HG03469 (cell line): ENCODE measurements around the gene FAAP100.

Experiments
- ATAC-seq: cut with Tn5 transposase; IDR thresholded peaks from one replicate; pipeline ENCODE4 v1.9.1; 2021; ENCODE audit warnings: mild to moderate bottlenecking, moderate library complexity, moderate number of reproducible peaks; ENCODE audit not compliant: unreplicated experiment

The FAAP100 gene

DNA sequence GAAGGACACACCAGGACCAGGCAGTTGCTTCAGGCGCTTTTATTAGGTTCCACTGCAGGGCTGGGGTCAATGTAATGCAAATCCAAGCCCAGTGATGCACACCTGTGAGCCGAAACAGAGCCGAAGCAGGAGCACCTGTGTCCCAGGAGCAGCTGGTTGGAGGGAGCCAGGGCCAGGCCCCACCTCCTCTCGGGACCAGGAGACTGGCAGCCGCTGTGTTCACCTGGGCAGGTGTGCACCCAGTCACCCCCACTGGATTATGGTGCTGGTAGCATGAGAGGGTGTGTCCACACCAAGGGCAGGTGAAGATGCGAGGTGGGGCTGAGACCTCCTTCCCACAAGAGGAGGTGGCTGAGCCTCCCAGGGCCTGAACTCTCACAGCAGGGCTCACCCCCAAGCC is 4.7 kb upstream of the FAAP100 start:
- ATAC-seq: no peak

DNA sequence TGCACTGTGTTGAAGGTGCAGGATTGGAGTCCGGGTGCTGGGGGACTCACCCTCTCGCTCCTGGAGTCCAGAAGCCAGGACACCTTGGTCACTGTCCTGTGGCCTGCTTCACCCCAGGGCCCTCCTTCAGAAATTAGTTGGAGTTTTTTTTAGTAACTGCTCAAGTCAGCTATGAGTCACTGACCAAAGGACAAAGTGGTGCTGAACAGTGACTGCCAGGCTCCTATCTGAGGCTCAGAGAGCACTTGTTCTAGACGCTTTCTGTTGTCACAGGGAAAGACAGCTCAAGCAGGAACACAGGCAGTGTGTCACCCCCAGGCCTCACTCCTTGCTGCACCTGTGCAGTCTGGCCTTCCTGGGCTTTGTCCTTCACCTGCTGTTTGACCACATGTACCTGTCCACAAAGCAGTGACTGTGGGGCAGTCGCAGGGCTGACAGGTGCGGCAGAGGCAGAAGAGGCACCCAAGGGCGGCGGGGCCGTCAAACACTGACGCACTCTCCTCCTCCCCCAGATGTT is 4.1 kb upstream of the FAAP100 start:
- ATAC-seq: no peak

DNA sequence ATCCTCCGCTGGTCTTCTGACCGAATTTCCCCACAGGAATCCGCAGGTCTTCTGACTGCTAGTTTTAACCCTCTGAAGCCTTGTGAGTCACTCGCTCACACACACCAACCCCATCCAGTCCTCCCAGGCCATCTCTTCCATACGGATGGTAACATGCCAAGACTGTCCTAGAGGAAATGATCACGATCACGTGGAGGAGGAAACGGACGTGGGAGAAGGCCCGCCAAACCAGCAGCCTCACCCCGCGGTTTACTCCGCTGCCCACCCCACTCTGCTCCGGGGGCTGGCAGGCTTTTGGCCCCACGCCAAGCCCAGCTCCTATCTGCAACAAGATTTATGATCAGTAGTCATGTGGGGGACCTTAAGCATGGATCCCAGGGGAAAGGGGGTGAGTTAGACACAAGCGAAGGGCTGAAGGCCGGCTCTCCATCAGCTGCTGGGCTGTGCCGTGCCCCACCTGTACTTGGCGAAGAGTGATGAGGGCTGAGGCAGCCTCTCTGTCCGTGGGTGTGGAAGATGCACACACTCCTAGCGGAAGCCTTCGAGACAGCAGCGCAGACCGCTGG is 1.5 kb upstream of the FAAP100 start:
- ATAC-seq: no peak

DNA sequence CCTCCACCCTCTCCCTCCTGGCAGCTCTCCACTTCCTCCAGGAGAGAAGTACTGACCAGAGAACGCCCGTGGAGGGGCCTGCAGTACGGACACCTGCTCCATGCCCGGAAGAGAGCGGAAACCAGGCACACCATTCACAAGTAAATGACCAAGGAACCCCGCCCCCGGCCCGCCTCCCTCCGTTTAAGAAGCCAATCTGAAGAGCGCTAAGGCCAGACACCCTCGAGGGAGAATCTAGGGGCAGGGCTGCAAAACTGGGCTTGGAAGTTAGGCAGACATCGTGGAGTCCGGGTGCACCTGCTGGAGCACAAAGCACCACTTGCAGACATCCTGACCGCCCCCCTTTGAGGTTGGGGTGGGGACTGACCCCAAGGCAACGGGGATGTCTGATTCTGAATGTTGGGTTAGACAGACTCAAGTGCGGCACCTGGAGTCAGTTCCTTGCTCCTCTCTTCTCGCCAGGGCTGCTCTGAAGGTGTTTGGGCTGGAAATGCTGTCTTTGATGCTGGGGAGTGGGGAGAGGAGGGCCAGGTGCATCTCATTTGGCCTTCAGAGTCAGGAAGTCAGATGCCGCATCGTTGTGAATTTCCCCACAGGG is 964 bp upstream of the FAAP100 start:
- peak; percentile 6 for ATAC-seq

DNA sequence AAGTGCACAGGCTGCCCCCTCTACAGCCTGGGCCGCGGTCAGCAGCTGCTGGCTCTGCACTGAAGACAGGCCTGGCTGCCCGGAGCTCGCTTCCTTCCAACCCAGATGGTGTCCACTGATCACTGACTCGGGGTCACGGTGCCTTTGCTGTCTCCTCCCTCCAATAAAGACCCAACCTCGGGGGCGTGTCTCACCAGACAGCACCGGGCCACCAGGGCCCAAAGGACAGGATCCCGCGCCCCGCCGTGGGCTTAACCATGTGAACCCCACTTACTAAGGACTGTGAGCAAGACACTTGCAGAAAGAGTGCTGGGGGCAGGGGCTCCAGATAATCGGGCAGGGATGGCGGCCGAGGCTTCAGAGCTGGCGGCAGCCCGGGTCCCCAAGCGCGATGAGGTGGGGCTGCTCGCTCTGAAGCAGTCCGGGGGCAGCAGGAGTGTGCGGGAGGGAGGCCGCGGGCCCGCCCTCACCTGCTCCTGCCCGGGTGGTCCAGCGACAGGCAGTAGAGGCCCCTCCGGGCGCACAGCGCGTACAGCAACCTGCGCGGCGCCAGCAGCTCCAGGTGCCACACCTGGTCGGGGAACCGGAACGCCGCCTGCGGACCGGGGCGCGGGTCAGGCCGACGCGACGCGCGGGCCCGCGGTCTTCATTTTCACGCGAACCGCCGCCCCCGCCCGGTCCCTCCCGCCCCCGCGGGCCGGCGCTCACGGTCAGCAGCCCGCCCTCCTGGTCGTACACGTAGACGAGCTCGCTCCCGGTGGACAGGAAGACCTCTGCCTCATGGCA is 502 bp downstream of the FAAP100 start:
- peak; percentile 3 for ATAC-seq

DNA sequence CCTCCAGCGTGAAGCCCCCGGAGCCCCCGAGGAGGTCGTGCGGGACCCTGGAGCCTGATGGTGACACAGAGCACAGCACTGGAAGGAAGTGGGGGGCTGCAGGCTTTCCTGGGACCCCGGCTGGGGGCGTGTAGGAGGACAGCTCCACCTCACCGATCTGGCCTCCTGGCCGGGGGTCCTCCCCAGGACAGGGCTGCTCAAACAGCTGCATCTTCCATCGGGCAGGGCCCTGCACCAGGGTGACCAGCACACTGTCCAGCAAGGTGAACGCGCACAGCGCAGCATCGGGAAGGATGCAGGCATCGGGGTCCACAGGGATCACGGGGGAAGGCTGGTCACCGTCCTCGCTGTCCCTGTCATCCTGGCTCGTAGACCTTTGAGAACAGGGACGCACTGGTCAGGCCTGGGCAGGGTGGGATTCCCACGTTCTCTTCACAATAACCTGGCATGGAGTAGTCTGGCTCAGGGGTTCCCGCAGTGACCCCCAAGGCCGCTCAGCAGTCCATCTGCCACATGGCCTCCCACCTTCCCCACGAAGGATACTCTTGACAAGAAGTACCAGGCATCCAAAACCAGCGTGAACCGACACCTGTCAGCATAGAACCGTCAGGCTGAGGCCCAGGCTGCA is 1.2 kb downstream of the FAAP100 start:
- no peak for ATAC-seq

DNA sequence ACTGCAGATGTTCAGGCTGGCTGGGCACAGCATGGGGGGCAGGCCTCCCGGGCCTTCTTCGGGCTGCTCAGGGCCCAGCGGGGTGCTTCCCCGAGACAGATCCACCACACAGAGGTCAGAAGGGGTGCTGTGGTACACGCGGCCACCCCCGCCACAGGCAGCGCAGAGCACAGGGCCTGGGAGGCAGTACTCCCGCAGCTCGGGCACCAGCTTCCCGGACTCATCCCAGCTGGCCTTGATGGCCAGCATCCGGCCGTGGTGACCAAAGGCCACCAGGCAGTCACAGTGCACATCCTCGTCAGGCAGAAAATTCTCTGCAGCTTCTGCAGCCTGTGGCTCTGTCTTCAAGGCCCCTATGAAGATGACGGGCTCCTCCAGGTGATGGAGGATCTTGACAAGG is 1.9 kb downstream of the FAAP100 start:
- ATAC-seq: no peak

DNA sequence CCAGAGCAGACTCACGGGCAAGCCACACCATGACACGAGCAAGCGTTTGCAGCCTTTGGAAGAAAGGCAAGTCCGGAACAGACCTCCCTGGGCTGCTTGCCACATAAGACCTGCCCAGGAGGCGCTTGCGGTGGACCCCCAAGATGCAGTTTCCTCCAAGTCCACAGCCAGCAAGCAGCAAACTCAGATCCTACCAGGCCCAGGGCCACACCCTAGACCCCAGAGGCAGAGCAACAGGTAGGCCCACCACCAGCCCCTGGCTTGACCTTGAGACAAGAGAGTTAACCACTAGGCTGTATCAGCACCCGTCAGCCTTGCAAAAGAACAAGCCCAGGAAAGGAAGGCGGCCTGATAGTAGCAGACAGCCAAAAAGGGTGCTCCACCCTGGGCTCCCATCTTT is 2.3 kb downstream of the FAAP100 start:
- no peak for ATAC-seq

DNA sequence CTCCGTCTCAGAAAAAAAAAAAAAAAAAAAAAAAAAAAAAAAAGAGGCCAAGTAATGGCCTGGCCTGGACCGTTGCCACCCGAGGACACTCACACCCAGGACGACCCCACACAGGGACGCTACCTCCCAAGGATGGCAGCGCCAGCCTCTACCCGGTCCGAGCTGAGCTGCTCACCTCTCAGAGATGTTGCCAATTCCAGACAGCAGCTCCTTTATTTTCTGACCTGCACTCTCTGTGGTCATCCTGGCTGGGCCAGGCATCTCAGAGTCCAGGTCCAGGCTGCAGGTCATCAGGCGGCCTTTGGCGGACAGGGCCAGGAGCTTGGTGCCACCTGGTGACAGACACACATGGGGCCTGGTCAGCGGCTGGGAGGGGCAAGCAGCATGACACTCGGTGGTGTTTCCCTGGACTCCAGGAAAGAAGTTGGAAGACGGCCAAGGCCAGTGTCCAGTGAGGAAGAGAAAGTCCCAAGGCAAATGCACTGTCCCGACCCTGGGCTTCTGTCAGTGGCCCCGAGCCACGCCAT is 3.1 kb downstream of the FAAP100 start:
- no peak for ATAC-seq

DNA sequence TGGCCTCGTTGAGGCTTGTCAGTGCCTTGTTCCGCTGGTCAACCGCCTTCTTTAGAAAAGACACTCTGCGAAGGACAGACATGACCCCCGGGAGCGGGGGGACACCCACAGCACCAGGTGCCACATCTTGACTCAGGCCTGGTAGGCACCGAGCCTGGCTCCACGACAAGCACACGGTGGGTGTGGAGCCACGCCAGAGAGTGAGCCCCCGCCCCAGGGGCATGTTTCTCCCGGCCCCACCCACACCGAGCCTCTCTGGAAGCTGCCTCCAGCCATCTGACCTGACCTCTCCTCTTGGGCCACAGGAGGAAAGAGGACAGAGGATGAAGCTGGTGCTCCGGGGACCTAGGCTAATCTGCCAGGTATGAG is 4.6 kb downstream of the FAAP100 start:
- no peak for ATAC-seq

DNA sequence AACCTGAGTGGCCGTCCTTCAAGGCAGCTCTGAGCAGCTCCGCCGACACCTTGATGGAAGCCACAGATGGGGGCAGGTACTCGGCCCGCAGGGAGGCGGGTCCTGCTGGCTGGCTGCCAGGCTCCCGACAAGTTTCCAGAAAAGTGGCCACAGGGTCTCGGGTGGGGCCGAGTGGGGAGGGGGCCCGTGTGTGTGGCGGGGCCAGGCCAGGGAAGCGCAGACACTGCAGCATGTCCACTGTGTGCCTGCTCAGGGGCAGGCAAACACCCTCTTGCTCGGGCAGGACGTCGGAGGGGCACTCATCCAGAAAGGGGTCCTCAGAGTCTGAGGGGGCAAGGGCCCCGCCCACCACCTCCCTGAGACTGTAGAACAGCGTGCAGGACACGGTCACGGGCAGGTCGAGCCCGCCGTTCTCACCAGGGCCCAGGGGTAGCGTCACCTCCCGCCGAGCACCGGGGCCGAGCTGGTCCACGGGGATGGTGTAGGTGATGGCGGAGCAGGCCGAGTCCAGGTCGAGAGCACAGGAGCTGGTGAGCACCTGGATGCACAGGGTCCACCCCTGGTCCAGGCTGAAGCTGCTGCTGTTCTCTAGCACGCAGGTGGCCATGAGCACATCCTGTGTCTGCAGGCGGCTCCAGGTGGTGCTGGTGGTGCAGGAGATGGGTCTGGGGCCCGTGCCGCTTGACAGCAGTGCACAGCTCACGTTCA is 5.1 kb downstream of the FAAP100 start:
- ATAC-seq: no peak

DNA sequence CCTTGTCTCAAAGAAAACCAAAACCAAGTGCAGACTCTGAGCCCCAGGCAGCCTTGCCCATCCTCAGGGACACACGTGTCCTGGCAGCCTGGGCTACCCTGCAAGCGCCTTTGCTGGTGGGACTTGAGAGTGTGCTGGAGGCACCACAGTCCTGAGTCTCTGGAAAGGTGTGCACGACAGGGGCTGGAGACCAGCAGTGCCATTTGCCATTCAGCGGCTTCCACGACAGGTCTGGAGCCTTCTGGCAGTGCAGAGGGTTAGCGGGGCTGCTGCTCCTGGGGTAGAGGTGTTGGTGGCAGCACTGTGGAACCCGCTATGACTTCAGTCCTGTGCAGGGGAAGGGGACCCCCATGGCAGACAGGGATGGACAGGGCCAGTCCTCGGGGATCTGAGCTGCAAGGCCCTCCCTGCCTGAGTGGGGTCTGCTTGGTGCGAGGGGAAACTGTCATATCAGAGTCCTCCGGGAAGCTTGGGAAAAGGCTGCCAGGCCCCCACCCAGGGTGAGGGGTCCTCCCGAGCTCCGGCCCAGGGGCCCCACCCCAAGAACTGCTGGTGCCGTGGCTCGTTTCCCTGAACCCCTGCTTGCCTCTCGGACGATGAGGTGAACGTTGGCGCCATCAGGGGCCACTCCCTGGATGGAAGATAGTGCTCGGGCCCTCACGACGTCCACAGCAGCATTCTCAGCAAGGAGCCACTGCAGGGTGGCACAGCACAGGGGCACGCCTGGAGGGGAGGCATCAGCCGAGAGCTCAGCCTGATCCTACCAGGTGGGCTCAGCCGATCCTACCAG is 6.8 kb downstream of the FAAP100 start:
- no peak for ATAC-seq

DNA sequence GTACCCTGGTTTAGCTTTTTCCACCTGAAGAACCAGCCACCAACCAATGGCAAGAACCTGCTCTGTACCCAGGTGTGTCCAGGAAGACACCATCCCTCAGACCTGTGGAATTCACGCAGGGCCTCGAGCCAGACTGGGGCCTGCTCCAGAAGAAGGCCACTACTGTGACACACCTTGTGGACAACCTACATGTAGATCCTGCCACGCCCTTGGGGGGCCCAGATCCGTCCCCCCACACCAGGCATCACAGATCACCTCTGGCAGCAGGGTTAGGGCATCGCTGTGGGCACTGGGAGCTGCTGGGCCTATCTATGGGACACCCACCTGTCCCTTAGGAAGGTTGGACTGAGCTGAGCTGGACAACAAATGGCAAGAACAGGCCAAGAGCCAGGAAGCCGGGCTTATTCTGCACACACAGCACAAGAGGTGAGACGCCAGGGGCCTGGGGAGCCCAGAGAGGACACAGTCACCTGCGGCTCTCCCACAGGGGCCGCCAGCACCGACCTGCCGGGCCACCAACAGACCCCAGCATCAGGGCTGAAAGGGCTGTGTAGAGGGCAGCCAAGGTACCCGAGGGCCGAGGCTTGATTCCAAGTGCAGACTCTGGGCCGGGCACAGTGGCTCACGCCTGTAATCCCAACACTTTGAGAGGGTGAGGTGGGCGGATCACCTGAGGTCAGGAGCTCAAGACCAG is 7.7 kb downstream of the FAAP100 start:
- no peak for ATAC-seq

DNA sequence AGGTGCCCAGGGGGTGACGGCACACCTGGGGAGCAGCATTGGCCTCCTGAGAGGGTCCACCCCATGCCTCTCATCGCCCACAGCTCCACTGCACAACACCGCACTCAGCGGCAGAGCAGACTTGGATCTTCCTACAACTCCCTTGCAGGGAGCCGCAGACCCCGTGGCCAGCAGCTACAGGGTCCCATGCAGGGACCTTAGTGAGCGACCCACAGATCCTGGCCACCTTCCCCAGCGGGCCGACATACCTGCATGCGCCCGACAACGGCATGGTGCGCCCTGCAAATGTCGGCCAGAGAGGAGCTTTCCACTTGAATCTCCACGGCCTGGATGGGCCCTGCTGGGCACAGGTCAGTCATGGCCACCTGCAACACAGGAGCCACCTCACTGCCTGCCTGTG is 8.4 kb downstream of the FAAP100 start:
- no peak for ATAC-seq

DNA sequence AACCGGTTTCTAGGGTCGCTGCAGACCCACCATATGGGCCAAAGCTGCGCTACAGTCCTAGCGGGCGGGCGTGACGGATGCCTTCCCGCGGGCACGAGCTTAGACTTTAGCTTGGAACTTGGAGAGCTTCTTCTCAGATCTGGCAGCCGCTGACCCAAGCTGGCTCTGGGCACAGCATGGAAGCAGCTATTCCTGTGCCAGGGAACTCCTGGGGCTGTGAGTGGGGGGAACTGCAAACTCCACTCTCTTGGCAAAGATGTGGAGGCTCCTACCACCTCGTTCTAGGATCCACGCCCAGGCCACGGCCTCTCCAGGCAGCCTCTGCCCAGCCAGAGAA is 8.8 kb downstream of the FAAP100 start:
- ATAC-seq: no peak

DNA sequence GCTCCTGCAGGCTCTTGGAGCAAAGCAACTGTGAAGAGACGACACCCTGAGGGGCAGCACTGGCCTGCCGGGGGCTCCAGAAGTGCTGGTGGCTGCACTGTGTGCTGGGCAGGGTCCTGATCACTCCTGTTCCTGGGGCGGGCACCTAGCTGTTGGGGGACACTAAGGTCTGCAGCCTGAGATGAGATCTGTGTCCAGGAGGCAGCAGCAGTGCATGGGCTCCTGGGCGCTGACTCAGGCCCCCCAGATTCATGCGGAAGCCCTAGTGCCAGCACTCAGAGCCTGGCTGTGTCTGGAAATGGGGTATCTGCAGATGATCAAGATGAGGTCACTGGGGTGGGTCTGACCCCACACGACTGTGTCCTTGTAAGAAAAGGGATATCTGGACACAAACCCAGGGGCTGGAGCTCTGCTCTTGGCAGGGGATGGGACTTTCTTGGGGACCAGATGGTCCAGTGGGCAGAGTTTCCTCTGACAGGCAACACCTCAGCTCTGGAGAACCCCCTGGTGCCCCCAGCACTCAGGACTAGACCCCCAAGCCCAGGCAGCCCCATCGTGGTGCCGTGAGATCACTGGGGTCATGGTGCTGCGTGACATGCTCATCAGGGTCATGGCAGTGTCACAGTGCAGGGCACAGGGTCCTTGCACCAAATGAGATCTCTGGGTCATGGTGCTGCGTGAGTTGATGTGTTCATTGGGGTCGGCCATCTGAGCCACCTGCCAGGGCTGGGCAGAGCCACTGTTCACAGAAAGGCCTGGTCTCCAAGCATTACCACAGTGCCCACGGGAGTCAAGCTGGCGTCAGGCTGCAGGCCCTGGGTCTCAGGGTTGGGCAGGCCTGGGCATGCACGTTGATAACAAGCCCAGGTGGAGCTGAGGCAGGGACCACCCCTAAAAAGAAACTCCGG is 9.5 kb downstream of the FAAP100 start:
- no peak for ATAC-seq

DNA sequence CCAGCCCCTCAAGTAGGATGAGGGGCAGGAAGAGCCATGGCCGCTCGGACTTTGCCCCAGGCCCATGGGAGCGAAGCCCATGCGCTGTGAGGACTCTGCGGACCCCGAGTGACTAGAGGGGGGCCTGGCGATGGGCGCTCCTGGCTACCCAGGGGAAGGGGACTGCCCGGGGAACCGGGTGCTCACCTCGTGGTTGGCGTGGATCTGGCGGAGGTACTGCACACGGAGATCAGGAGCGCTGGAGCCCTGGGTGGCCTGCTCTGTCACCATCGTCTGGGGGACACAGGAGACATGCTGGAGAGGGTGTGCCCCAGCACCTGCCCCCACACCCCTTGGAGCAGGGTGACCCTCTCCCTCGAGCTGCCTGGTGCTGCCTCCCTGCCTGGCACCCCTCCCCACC is 11.0 kb downstream of the FAAP100 start:
- no peak for ATAC-seq

DNA sequence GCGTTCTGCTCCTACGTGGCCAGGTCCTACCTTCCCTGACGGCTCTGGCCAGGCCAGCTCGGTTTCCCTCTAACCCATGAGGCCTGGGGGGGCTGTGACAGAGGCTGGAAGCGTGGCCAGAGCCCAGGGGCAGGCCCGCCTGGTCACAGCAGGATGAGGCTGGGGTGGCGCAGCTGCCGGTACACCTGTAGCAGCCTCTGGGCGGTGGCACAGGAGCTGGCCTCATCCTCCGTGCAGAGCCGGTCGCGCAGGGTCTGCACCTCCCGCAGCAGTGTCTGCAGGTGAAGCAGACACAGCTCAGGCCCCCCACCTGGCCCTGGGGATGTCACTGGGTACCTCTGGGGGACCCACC is 11.5 kb downstream of the FAAP100 start:
- ATAC-seq: no peak
